HepG2 (cell line): ENCODE measurements around the gene VPS13D. TPM values are rescaled to one million over a fixed set of nuclear protein-coding genes. Genes with fewer than 3 reads are reported as not detected.

ENCODE experiments used
- CERS6 ChIP-seq: sonication (generic); formaldehyde crosslinking; IDR thresholded peaks from 2 replicates; pipeline ENCODE4 v1.5.0; 2020; ENCODE audit warnings: missing genetic modification reagents
- FOXC1 ChIP-seq: sonication (generic); formaldehyde crosslinking; IDR thresholded peaks from 2 replicates; pipeline ENCODE4 v1.8.0; 2022; ENCODE audit warnings: mild to moderate bottlenecking, missing genetic modification reagents, borderline replicate concordance
- GLMP ChIP-seq: sonication (generic); formaldehyde crosslinking; IDR thresholded peaks from 2 replicates; pipeline ENCODE4 v1.9.0; 2021; ENCODE audit warnings: missing genetic modification reagents, mild to moderate bottlenecking, borderline replicate concordance
- HIC2 ChIP-seq: sonication (generic); formaldehyde crosslinking; IDR thresholded peaks from 2 replicates; pipeline ENCODE4 v1.9.0; 2022; ENCODE audit warnings: low read depth, missing genetic modification reagents
- HNF1A ChIP-seq, 2 experiments: sonication (generic) in 1 of 2; formaldehyde crosslinking in 1 of 2; IDR thresholded peaks; 2 replicates each; pipeline versions ENCODE4 v1.4.0 to v1.6.1; 2016 to 2020; ENCODE audit warnings: borderline replicate concordance in 1 of 2, low read depth in 1 of 2, mild to moderate bottlenecking in 1 of 2, missing genetic modification reagents in 1 of 2
- MYC ChIP-seq: sonication (generic); formaldehyde crosslinking; IDR thresholded peaks from 2 replicates; pipeline ENCODE4 v1.9.0; 2021; ENCODE audit warnings: missing genetic modification reagents, borderline replicate concordance
- NR2F2 ChIP-seq: IDR thresholded peaks from 2 replicates; pipeline ENCODE4 v1.6.1; 2012; ENCODE audit warnings: low read depth, inconsistent platforms, borderline replicate concordance
- SIN3B ChIP-seq: fragments of 150-350 bp; IDR thresholded peaks from 2 replicates; pipeline ENCODE4 v1.6.1; 2014; ENCODE audit warnings: low read length
- TP53 ChIP-seq: sonication (generic); formaldehyde crosslinking; conservative IDR thresholded peaks from 2 replicates; pipeline ENCODE4 v1.4.0; 2020; ENCODE audit warnings: missing genetic modification reagents
- XBP1 ChIP-seq: sonication (generic); formaldehyde crosslinking; IDR thresholded peaks from 2 replicates; pipeline ENCODE4 v1.5.0; 2020; ENCODE audit warnings: missing genetic modification reagents
- ZBTB8A ChIP-seq: sonication (generic); formaldehyde crosslinking; IDR thresholded peaks from 2 replicates; pipeline ENCODE4 v1.4.0; 2020; ENCODE audit warnings: mild to moderate bottlenecking, low read depth, missing genetic modification reagents, borderline replicate concordance
- ZNF235 ChIP-seq: sonication (generic); formaldehyde crosslinking; IDR thresholded peaks from 2 replicates; pipeline ENCODE4 v1.8.1; 2023; ENCODE audit warnings: mild to moderate bottlenecking, missing genetic modification reagents, borderline replicate concordance
- ZNF24 ChIP-seq: fragments of 450-650 bp; IDR thresholded peaks from 2 replicates; pipeline ENCODE4 v1.6.1; 2017; ENCODE audit warnings: antibody characterized with exemption, mild to moderate bottlenecking
- ZNF484 ChIP-seq: sonication (generic); formaldehyde crosslinking; IDR thresholded peaks from 2 replicates; pipeline ENCODE4 v1.5.1; 2020; ENCODE audit warnings: mild to moderate bottlenecking, low read depth, missing genetic modification reagents, borderline replicate concordance
- ZNF609 ChIP-seq: sonication (generic); formaldehyde crosslinking; IDR thresholded peaks from 2 replicates; pipeline ENCODE4 v1.4.0; 2020; ENCODE audit warnings: mild to moderate bottlenecking, missing genetic modification reagents, borderline replicate concordance
- ZNF709 ChIP-seq: sonication (generic); formaldehyde crosslinking; IDR thresholded peaks from 2 replicates; pipeline ENCODE4 v1.5.0; 2020; ENCODE audit warnings: mild to moderate bottlenecking, missing genetic modification reagents
- polyA plus RNA-seq, 8 experiments: library from polyadenylated mRNA; depleted of rRNA in 3 of 8; stranded (reverse) in 7 of 8; unstranded in 1 of 8; fragments of >200 nt; fragmentation: Illumina TruSeq in 4 of 8; extraction: Trizol in 4 of 8; gene quantifications; 2 replicates each; pipeline versions ENCODE4 v1.2.1 to v1.2.3, GENCODE V29; 2011 to 2016; ENCODE audit warnings: low read depth in 4 of 8, missing spikeins in 1 of 8, mixed read lengths in 1 of 8; ENCODE audit not compliant: insufficient read depth in 1 of 8
- total RNA-seq, 5 experiments: library from RNA; depleted of rRNA; stranded (reverse); fragments of >200 nt; fragmentation: Illumina TruSeq; extraction: Trizol; gene quantifications; 2 replicates each; pipeline ENCODE4 v1.2.3, GENCODE V29; 2016; ENCODE audit warnings: low read depth in 1 of 5

VPS13D gene
- total and polyA plus RNA-seq, 2 of the 13 experiments (the other 11 are each of a cell fraction or from before 2014, with no cell fraction given) = 8.6 to 13.9 TPM

GRCh38 chr1:12402159-12402673, 172.4 kb downstream of the VPS13D start (continued):
- TF ChIP-seq ZNF609 (peak; percentile 97), HNF1A (IDR thresholded peaks at IDR 0.05; ENCODE audit: low read depth) (peak; percentile 63; the same call in 1 of the 2 replicates), HNF1A (CRISPR knock-in tag; IDR thresholded peaks at IDR 0.05; ENCODE audit: borderline replicate concordance) (peak; percentile 60; the same call in 1 of the 2 replicates), ZBTB8A (CRISPR knock-in tag) (no peak), GLMP (no peak), SIN3B (no peak), ZNF709 (CRISPR knock-in tag) (no peak), MYC (CRISPR knock-in tag) (no peak), CERS6 (no peak), ZNF235 (CRISPR knock-in tag) (no peak), FOXC1 (CRISPR knock-in tag) (no peak), NR2F2 (peak; percentile 88), XBP1 (CRISPR knock-in tag) (no peak), TP53 (CRISPR knock-in tag) (no peak), ZNF24 (no peak), HIC2 (CRISPR knock-in tag) (no peak), ZNF484 (CRISPR knock-in tag) (no peak)
